HG03066 (cell line): ENCODE results near the gene GUCY2C.
"Not testable (repeated sequence)": the region's sequence is repeated elsewhere in the genome, so short reads cannot be mapped to it uniquely, and the experiment has no call there.

ENCODE experiments used
- ATAC-seq: cut with Tn5 transposase; IDR thresholded peaks from one replicate; pipeline ENCODE4 v1.9.1; 2021; ENCODE audit warnings: low read depth; ENCODE audit not compliant: unreplicated experiment

The GUCY2C gene

DNA sequence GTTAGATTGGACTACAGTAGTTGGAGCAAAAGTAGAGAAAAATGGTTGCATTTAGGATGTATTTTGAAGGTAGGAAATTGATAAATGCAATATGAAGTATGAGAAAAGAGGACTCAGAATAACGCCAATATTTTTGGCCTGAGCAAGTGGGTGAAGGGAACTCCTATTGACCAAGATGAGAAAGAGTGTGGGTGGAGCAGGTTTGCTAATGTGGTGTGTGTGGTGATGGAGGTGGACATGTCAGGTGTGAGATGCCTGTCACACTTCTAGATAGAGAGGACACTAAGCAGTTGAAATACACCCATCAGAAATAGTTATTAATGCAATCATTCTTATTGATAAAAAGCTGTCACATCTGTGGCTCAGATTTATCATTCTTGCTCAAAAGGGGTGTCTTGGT is 7.3 kb downstream of the GUCY2C start:
- ATAC-seq: no peak

GRCh38 chr12:14682231-14682630 is 14.2 kb downstream of the GUCY2C start:
- not testable (repeated sequence) for ATAC-seq

- no peak for ATAC-seq
These were observed 14.8 kb downstream of the GUCY2C start for GRCh38 chr12:14681625-14682024.

GRCh38 chr12:14681190-14681589 is 15.2 kb downstream of the GUCY2C start:
- ATAC-seq: no peak

GRCh38 chr12:14678547-14679150 is 17.8 kb downstream of the GUCY2C start:
- ATAC-seq: no peak

DNA sequence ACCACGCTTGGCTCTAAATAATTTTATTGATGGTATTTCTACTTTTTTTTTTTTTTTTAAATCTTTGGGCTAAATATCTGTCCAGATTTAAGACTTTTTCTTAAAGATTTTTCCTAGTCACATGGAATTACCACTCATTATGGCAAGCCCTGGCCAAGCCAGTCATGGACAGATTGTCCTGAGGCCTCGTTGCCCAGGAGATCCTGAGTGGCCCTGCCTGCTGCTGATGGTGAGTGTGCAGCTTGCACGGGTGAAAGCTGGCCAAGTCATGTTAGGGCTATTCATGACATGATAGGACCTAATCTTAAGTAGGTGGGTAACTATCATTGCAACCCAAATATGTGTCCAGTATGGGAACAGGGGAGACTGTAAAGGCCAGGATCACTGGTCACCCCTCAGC is 27.8 kb downstream of the GUCY2C start:
- no peak for ATAC-seq

DNA sequence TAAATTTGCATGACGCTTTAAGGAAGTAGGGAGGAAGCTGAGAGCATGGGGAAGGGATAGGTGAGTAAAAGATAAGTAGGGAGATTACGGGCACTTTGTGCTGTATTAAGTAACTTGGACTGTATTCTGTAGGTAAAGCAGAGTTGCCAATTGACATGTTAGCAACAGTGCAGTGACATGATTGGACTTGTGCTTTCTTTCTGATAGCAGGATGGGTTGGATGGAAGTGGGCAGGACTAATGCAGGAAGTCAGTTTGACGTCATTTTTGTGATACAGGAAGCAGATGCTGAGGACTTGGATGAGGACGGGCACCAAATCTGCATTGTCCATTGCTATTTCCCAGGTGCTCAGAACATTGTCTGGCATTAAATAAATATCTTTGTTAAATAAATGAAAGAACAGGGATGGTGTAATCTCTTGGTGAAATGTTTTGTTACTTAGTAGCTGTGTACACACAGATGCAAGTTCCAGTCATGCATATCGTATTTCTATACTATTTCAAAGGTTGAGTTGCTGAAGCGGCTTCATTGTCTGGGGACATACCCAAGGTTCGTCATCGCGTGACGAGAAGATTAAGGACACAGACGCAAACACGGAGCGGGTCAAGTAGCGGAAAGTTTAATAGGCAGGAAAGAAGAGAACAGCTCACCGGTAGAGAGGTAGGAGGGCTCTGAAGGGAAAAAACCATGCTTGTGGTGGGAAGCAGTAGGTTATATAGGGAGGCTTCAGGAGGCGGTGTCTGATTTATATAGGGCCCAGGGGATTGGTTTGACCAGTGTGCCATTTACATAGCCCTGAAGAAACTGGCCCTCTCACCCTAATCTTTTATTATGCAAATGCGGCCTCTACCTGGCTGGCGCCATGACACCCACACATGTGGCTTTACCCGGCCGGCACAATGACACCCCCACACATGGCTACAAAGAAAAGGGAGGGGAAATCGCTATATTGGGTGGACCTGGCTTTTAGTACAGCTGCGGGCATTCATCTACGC is 30.7 kb downstream of the GUCY2C start:
- no peak for ATAC-seq

DNA sequence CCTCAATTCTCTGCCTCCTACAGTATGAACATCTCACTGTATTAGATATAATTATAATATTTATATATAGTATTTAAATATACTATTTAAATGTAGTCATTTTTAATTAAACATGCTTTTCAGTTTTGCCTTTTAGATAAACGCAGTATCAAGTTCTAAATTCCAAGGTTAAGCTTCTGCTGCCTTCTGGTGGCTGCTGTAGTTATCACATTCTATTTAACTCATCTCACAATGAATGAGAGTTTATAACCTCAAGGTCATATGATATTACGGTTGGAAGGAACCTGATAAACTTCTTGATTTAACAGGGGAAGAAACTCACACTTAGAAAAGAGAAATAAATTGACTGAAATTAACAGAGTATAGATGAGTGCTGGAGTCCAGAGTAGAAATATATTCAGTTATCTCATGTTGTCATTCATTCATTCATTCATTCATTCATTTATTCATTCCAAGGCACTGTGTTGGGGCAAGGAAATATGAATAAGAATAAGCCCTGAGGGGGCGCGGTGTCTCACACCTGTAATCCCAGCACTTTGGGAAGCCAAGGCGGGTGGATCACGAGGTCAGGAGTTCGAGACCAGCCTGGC is 31.9 kb downstream of the GUCY2C start:
- no peak for ATAC-seq

DNA sequence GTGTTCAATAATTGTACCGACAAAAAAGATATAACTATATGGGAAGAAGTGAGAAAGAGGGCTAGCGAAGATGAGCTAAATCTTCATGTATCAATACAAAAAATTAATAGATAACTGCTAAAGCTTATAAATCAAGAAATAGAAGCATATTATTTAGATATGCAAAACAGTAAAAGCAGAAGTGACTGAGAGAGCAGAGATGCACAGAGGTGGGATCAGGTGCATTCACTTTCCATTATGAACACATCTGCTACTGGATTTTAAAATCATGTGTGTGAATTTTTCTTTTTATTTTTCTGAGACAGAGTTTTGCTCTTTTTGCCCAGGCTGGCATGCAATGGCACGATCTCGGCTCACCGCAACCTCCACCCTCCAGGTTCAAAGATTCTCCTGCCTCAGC is 33.4 kb downstream of the GUCY2C start:
- ATAC-seq: no peak

GRCh38 chr12:14656846-14657245 is 39.6 kb downstream of the GUCY2C start:
- no peak for ATAC-seq

DNA sequence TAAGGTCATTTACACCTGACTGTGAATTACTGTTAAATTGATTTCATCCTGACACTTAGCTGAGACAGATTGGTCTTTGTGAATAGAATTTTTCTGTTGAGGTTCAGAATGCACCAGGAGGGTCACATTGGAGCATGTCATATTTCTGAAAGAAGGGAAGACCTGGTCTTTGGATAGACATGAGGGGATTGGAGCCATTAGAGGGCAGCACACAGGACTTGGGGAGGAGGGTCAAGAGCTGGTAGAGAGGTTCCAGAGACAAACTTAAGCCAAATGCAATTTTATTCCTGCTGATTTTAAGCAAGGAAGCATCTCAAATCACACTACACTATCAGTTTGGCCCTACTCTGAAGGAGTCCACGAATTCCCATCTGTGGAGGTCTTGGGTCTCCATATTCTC is 41.1 kb downstream of the GUCY2C start:
- ATAC-seq: no peak

DNA sequence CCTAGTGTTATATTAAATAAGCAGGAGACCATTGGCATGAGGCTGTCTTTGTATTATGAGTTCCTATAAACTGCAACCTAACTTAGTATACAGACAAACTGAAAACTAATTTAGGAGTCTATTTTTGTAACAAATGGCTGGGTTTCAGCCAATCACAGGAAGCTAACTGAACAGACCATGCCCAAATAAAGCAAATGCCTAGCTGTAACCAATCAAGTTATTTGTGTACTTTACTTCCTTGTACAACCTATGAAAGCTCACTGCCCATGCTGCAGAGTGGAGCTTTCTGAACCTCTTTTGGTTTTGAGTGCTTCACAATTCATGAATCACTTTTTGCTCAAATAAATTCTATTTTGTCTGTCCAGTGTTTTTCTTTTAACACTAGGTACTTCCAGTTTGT is 41.6 kb downstream of the GUCY2C start:
- ATAC-seq: no peak

DNA sequence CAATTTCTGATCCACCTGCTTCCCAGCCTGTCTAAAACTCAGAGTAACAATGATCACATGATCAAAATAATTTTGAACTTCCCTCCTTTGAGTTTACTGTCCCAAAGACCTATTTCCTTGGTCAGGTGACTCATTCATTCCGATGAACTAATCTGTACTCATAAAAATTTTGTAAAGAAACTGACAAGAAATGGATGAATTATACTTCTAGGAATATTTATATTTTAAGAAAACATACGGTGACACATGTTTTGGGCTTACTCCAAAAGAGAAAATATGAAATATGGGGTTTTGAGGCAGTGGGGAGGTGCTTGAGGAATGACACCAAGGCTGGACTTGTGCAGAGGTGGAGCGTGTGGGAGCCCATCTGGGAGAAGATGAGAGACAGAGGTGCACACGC is 42.0 kb downstream of the GUCY2C start:
- no peak for ATAC-seq

DNA sequence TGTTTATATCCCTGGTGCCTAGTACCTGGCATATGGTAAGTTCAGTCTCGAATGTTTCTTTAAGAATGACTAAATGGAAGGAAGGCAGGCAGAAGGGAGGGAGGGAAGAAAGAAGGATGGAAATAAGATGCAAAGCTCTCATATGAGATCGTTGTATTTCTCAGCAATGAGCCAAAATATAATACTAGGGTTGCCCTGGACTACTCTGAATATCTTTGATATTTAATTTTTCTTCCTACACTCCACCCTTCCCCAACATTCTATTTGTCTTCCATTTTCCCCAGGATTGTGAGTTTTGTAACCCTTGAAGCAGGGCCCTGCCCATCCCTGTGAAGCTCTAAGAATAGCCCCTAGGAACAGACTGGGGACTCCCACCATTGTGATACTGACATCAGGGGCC is 43.9 kb downstream of the GUCY2C start:
- no peak for ATAC-seq

- no peak for ATAC-seq
These were observed 45.0 kb downstream of the GUCY2C start for GRCh38 chr12:14651371-14651770.

- no peak for ATAC-seq
These were observed 45.6 kb downstream of the GUCY2C start for GRCh38 chr12:14650789-14651188.

DNA sequence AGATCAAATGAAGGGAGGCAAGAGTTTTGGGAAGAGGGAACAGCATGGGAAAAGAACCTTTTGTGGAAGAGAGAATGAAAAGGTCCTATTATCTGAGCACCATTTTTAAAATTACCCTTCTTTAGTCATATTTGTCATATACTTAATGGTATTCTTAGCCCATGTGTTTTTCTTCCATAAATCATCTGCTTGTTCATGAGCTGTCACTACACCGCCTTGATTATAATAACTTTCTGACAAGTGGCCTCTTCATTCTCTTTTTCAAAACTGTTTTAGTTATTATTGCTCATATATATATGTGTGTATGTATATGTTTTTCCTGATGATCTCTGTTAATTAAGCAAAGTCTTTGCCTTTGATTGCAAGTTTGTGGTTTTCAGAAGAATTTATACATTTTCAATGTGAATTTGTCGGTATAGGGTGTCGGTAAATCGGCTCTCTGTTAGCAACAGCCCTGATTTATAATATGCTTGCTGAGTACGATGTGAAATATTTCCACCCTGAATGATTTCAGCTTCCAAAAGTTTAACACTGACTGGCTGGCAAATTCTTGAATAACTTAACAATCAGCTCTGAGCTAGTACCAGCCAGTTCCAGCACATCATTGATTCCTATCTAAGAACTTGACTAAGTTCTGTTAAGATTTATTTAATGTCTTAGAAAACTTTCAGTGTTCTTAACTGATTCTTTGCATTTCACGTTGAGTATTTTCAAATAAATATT is 49.2 kb downstream of the GUCY2C start:
- no peak for ATAC-seq

- ATAC-seq: no peak
These were observed 53.1 kb downstream of the GUCY2C start for GRCh38 chr12:14643251-14643650.

GRCh38 chr12:14638066-14638465 is 58.3 kb downstream of the GUCY2C start:
- ATAC-seq: no peak

DNA sequence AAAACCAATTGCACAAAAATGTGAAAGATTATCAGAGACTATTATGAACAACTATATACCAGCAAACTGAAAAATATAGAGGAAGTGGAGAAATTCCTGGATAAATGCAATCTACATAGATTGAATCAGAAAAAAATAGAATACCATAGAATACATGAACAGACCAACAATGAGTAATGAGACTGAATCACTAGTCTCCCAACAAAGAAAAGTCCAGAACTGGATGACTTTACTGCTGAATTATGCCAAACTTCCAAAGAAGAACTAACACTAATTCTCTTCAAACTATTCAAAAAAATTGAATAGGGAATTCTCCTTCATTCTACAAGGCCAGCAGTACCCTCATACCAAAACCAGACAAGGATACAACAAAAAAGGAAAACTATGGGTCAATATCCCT is 60.6 kb downstream of the GUCY2C start:
- no peak for ATAC-seq

DNA sequence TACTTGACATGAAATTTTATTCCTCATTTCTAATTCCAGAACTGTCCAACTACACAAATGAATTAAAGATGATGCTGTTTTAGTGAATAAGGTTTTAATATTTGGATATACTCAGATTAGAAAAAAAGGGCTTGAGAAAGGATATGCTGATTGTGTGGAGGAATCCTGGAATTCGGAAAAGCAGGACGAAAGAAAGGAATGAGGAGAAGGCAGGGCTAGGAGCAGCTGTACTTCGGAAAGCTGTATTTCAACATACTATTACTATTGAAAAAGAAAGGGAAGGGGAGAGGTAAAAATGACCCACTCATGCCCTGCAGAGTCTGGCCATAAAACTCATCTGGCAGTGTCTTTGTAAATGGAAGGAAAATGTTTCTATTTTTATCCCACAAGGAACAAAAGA is 65.6 kb downstream of the GUCY2C start:
- ATAC-seq: no peak
